Transverse colon (tissue), 4 donors: ENCODE results near the gene MTA1. TPM values are rescaled to one million over a fixed set of nuclear protein-coding genes. Genes with fewer than 3 reads are reported as not detected.

ENCODE experiments used
- DNase-seq: peaks from one replicate; pipeline ENCODE4 v3.0.0-alpha.2; 2019
- H3K27ac ChIP-seq, 4 donors: fragments of 200-600 bp; sonication (generic); 2 replicates each; pipeline ENCODE4 v1.5.1; 2016 to 2018; ENCODE audit warnings: inconsistent platforms in 4 of 4
- H3K27me3 ChIP-seq: fragments of 200-600 bp; sonication (generic); 2 replicates; pipeline ENCODE4 v1.5.1; 2017; ENCODE audit warnings: inconsistent platforms
- H3K36me3 ChIP-seq, 4 donors: fragments of 200-600 bp; sonication (generic); 2 replicates each; pipeline ENCODE4 v1.5.1; 2017 to 2019; ENCODE audit warnings: inconsistent platforms in 4 of 4
- H3K4me1 ChIP-seq, 4 donors: fragments of 200-600 bp; sonication (generic); 2 replicates each; pipeline ENCODE4 v1.5.1; 2017 to 2020; ENCODE audit warnings: inconsistent platforms in 4 of 4
- H3K4me3 ChIP-seq, 4 donors: fragments of 200-600 bp; sonication (generic); 1 replicate in 1 of 4; 2 replicates in 3 of 4; pipeline versions ENCODE4 v1.5.1 to v1.6.1; 2017 to 2019; ENCODE audit warnings: inconsistent platforms in 4 of 4
- H3K9me3 ChIP-seq, 2 donors: fragments of 200-600 bp; sonication (generic); 2 replicates each; pipeline ENCODE4 v1.5.1; 2017 to 2019; ENCODE audit warnings: inconsistent platforms in 2 of 2
- CTCF ChIP-seq, 5 experiments: fragments of 200-600 bp in 3 of 5; fragments of 450-650 bp in 2 of 5; sonication (generic) in 3 of 5; IDR thresholded peaks; 1 replicate in 2 of 5; 2 replicates in 3 of 5; pipeline ENCODE4 v1.5.1; 2016 to 2017; ENCODE audit warnings: antibody characterized with exemption in 5 of 5, inconsistent platforms in 3 of 5, mild to moderate bottlenecking in 2 of 5, moderate library complexity in 1 of 5
- EP300 ChIP-seq: sonication (generic); formaldehyde crosslinking; IDR thresholded peaks from one replicate; pipeline ENCODE4 v1.6.1; 2017; ENCODE audit warnings: antibody characterized with exemption, low read depth
- POLR2A ChIP-seq: fragments of 450-650 bp; IDR thresholded peaks from one replicate; pipeline ENCODE4 v1.6.1; 2016; ENCODE audit warnings: antibody characterized with exemption, mild to moderate bottlenecking, moderate library complexity
- POLR2AphosphoS5 ChIP-seq, 3 donors: sonication (generic); formaldehyde crosslinking; IDR thresholded peaks; one replicate each; pipeline ENCODE4 v1.6.1; 2016; ENCODE audit warnings: antibody characterized with exemption in 3 of 3
- WGBS, 2 donors: methylation state at CpG; one replicate each; pipeline ENCODE4 v1.1.5; 2018; ENCODE audit warnings: low coverage in 1 of 2; 5-methylcytosine and 5-hydroxymethylcytosine counted together
- in situ Hi-C, 4 donors: fragments of 200-750 bp; cut with MboI; loops; one replicate each; pipeline versions ENCODE4 v1.15.0 to v1.15.1; 2017; ENCODE audit warnings: low sequenced_read_pairs in 3 of 4, low pct_ligation_motif_present in 1 of 4, low pct_unique_long_range_greater_than_20kb in 1 of 4
- intact Hi-C: fragments of 100-400 bp; cut with DNase I; formaldehyde crosslinking; loops from one replicate; pipeline ENCODE4 v1.15.1; 2023; ENCODE audit warnings: low total_unique reads
- total RNA-seq, 4 donors: library from RNA; depleted of rRNA; stranded (reverse); fragments of >200 nt; gene quantifications; one replicate each; pipeline ENCODE4 v1.1.0, GENCODE V29; 2016

MTA1 gene
- total RNA-seq, 4 donors from 2014 or later = 79.4 to 293 (median 106) TPM

DNA sequence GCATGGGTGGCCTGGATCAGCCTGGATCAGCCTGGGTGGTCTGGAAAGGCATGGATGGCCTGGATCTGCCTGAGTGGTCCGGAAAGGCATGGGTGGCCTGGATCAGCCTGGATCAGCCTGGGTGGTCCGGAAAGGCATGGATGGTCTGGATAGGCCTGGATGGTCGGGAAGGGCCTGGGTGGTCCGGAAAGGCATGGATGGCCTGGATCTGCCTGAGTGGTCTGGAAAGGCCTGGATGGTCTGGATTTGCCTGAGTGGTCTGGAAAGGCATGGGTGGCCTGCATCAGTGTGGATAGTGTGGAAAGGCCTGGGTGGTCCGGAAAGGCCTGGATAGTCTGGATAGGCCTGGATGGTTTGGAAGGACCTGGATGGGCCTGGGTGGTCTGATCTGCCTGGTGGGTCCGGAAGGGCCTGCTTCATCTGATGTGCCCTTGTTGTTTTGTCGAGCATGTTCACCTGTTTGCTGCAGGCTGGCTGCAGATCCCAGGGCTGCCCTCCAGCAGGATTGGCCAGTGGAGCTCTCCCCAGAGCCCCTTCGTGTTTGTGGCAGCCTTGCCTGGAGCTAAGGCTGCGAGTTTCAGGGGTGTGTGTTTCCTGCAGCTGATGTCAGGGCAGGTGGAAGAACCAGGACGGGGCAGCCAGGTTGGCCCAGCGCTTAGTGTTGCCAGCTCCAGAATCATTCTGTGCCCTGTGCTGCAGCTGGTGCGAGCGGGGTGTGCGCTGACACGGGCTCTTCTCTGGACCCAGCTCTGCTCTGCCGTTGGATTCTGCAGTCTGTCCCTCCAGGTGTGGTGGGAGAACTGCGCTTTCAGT lies 40.5 kb upstream of the MTA1 start:
- no peaks in the 10 kb centered on the region for H3K9me3 ChIP-seq
- no peaks in the 10 kb centered on the region for H3K27me3 ChIP-seq
- H3K4me1 ChIP-seq = no peaks in the 10 kb centered on the region
- DNase-seq = no peak
- intact Hi-C loops (loop anchor here (10.0 kb wide), 2 partner anchors 66 to 146 kb away; partner anchors contain the start of gene TMEM121), in situ Hi-C loops (loop anchor here in 2 of 4 donors (10.0 kb wide), 1 partner anchor 136 kb away; no protein-coding TSS in a partner anchor)
- H3K27ac ChIP-seq = no peak overlapping the region
- peaks cover 0 to 3% (median 0%) of the 10 kb centered on the region in 4 donors for H3K36me3 ChIP-seq
- 80 to 92% methylated on average over 3 to 13 of the region's 17 CpGs for WGBS, 2 donors
- H3K4me3 ChIP-seq = no peak overlapping the region
- TF ChIP-seq EP300 (no peak), POLR2A (no peak), CTCF (IDR thresholded peaks at IDR 0.05) (no peak), POLR2AphosphoS5 (IDR thresholded peaks at IDR 0.05) (no peak)

DNA sequence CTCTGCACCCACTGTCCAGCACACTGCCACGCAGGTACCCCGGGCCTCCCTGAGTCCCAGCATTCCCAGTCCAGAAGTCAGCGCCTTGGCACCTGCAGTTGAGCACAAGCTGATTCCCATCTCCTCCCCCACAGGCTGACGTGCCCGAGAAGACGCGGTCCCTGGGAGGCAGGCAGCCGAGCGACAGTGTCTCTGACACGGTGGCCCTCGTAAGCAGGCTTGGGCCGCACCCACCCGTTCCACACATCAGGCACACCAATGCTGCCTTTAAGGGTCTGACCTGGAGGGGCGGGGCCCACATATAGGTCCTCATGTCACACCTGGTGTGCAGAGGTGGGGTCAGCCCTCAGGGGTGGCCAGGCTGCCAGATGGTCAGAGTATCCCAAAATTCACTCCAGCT lies 39.7 kb upstream of the MTA1 start:
- Histone ChIP-seq H3K4me1 (no peaks in the 10 kb centered on the region), H3K36me3 (peaks cover 0 to 8% (median 0%) of the 10 kb centered on the region in 4 donors)
- intact Hi-C loops = loop anchor here (10.0 kb wide), 2 partner anchors 65 to 145 kb away; partner anchors contain the start of gene TMEM121

GRCh38 chr14:105380756-105381155 lies 38.9 kb upstream of the MTA1 start:
- DNase-seq = no peak
- H3K27me3 ChIP-seq = no peaks in the 10 kb centered on the region
- H3K27ac ChIP-seq = no peak overlapping the region
- in situ Hi-C loops = no loop called here
- TF ChIP-seq POLR2A = no peak
- TF ChIP-seq POLR2AphosphoS5 (IDR thresholded peaks at IDR 0.05) = no peak
- intact Hi-C loops = no loop called here
- no peaks in the 10 kb centered on the region for H3K9me3 ChIP-seq
- 93% methylated on average over 11 of the region's 19 CpGs; no CpG with 5 or more reads in 1 of the 2 donors for WGBS, 2 donors
- no peak overlapping the region for H3K4me3 ChIP-seq
- H3K36me3 ChIP-seq = peaks cover 0 to 8% (median 0%) of the 10 kb centered on the region in 4 donors
- H3K4me1 ChIP-seq = no peaks in the 10 kb centered on the region

More for the DNA sequence above, 39.7 kb upstream of the MTA1 start:
- DNase-seq = no peak
- Histone ChIP-seq H3K27me3 (no peaks in the 10 kb centered on the region), H3K4me3 (no peak overlapping the region), H3K9me3 (no peaks in the 10 kb centered on the region), H3K27ac (no peak overlapping the region)
- TF ChIP-seq CTCF (IDR thresholded peaks at IDR 0.05) (no peak), EP300 (no peak), POLR2AphosphoS5 (IDR thresholded peaks at IDR 0.05) (no peak), POLR2A (no peak)
- in situ Hi-C loops = loop anchor here in 2 of 4 donors (10.0 kb wide), 1 partner anchor 135 kb away; no protein-coding TSS in a partner anchor
- WGBS, 2 donors = 93% methylated on average over 14 of the region's 14 CpGs; no CpG with 5 or more reads in 1 of the 2 donors

- Histone ChIP-seq H3K36me3 (peaks cover 0 to 8% (median 0%) of the 10 kb centered on the region in 4 donors), H3K27ac (no peak overlapping the region), H3K4me3 (no peak overlapping the region), H3K9me3 (no peaks in the 10 kb centered on the region), H3K27me3 (no peaks in the 10 kb centered on the region), H3K4me1 (no peaks in the 10 kb centered on the region)
- whole genome bisulfite sequencing, 2 donors = 91% methylated on average over 16 of the region's 27 CpGs; no CpG with 5 or more reads in 1 of the 2 donors
- in situ Hi-C loops = no loop called here
- intact Hi-C loops = no loop called here
- DNase-seq = no peak
- TF ChIP-seq CTCF (IDR thresholded peaks at IDR 0.05) = no peak
- no peak for TF ChIP-seq POLR2A
- TF ChIP-seq POLR2AphosphoS5 (IDR thresholded peaks at IDR 0.05) = no peak
- TF ChIP-seq EP300 = no peak
Measured at GRCh38 chr14:105381446-105382342, 37.9 kb upstream of the MTA1 start.
